ENCODE measurements around the gene SPOUT1. TPM values are rescaled to one million over a fixed set of nuclear protein-coding genes. Genes with fewer than 3 reads are reported as not detected.

Gene SPOUT1
- total and polyA plus RNA-seq, 2 of the 13 experiments (the other 11 are each of a cell fraction or from before 2014, with no cell fraction given), result 39.0 to 45.8 TPM

- no peak for TF ChIP-seq JARID2 (CRISPR knock-in tag; IDR thresholded peaks at IDR 0.05; ENCODE audit: insufficient replicate concordance)
- TF ChIP-seq ZFP90 (CRISPR knock-in tag; IDR thresholded peaks at IDR 0.05; ENCODE audit: borderline replicate concordance), result no peak
- TF ChIP-seq, protein P1, sequence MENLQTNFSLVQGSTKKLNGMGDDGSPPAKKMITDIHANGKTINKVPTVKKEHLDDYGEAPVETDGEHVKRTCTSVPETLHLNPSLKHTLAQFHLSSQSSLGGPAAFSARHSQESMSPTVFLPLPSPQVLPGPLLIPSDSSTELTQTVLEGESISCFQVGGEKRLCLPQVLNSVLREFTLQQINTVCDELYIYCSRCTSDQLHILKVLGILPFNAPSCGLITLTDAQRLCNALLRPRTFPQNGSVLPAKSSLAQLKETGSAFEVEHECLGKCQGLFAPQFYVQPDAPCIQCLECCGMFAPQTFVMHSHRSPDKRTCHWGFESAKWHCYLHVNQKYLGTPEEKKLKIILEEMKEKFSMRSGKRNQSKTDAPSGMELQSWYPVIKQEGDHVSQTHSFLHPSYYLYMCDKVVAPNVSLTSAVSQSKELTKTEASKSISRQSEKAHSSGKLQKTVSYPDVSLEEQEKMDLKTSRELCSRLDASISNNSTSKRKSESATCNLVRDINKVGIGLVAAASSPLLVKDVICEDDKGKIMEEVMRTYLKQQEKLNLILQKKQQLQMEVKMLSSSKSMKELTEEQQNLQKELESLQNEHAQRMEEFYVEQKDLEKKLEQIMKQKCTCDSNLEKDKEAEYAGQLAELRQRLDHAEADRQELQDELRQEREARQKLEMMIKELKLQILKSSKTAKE (CRISPR knock-in tag; IDR thresholded peaks at IDR 0.05; ENCODE audit: borderline replicate concordance), result no peak; the same call in 1 of the 2 replicates
- peak; percentile 32 for TF ChIP-seq PHF5A (CRISPR knock-in tag; IDR thresholded peaks at IDR 0.05; ENCODE audit: low read depth, unreplicated experiment)
- peak; percentile 99 for TF ChIP-seq ZNF687 (CRISPR knock-in tag; IDR thresholded peaks at IDR 0.05)
- peak; percentile 70; the same call in 1 of the 2 replicates for TF ChIP-seq ZMYM3 (CRISPR knock-in tag; IDR thresholded peaks at IDR 0.05)
- TF ChIP-seq MYPOP (CRISPR knock-in tag; IDR thresholded peaks at IDR 0.05), result peak; percentile 59; the same call in 1 of the 2 replicates
- TF ChIP-seq SOX5 (CRISPR knock-in tag; IDR thresholded peaks at IDR 0.05; ENCODE audit: borderline replicate concordance), result peak; percentile 97
- TF ChIP-seq ZNF263 (CRISPR knock-in tag; IDR thresholded peaks at IDR 0.05), result no peak
- no peak for TF ChIP-seq ZNF136 (CRISPR knock-in tag; IDR thresholded peaks at IDR 0.05; ENCODE audit: low read depth)
- TF ChIP-seq REPIN1 (CRISPR knock-in tag; IDR thresholded peaks at IDR 0.05; ENCODE audit: borderline replicate concordance, low read depth), result peak; percentile 42; the same call in 1 of the 2 replicates
- TF ChIP-seq ZNF652 (CRISPR knock-in tag; IDR thresholded peaks at IDR 0.05; ENCODE audit: borderline replicate concordance, low read depth), result peak; percentile 94
- peak; percentile 88 for TF ChIP-seq SIX4 (CRISPR knock-in tag; IDR thresholded peaks at IDR 0.05)
- peak; percentile 89 for TF ChIP-seq SOX13 (IDR thresholded peaks at IDR 0.05)
- peak in 1 of 2 experiments; percentile 96; a peak in 2 of 4 replicates for TF ChIP-seq SOX13 (CRISPR knock-in tag; conservative IDR thresholded peaks at IDR 0.05 in 1 of 2, IDR thresholded peaks at IDR 0.05 in 1 of 2)
- TF ChIP-seq FOXK2 (IDR thresholded peaks at IDR 0.05), result 0 out of 2 replicates have a peak, but pooled peaks have one; percentile 30
- 0 out of 2 replicates have a peak, but pooled peaks have one; percentile 20 for TF ChIP-seq ZNF121 (CRISPR knock-in tag; IDR thresholded peaks at IDR 0.05)
- TF ChIP-seq SMYD3 (CRISPR knock-in tag; IDR thresholded peaks at IDR 0.05), result peak; percentile 70; the same call in 1 of the 2 replicates
- no peak for TF ChIP-seq TGIF2 (CRISPR knock-in tag; IDR thresholded peaks at IDR 0.05)
- peak; percentile 71 for TF ChIP-seq PITX1 (CRISPR knock-in tag; IDR thresholded peaks at IDR 0.05)
- peak; percentile 72 to 88; a peak in 2 of 4 replicates for TF ChIP-seq EP300 (IDR thresholded peaks at IDR 0.05; ENCODE audit: low read depth in 2 of 2, low read length in 2 of 2)
- TF ChIP-seq EP300 (CRISPR knock-in tag; IDR thresholded peaks at IDR 0.05; ENCODE audit: borderline replicate concordance), result peak; percentile 85; the same call in 1 of the 2 replicates
- TF ChIP-seq SP5 (CRISPR knock-in tag; IDR thresholded peaks at IDR 0.05; ENCODE audit: borderline replicate concordance, low read depth), result peak; percentile 80; the same call in 1 of the 2 replicates
- TF ChIP-seq CREB1 (IDR thresholded peaks at IDR 0.05), result no peak
- peak; percentile 57; the same call in 1 of the 2 replicates for TF ChIP-seq CREB1 (CRISPR knock-in tag; IDR thresholded peaks at IDR 0.05)
- no peak for TF ChIP-seq SATB2 (CRISPR knock-in tag; IDR thresholded peaks at IDR 0.05)
Measured at GRCh38 chr9:128838338-128838737, 8.7 kb upstream of the SPOUT1 start (continued).
